ENCODE results near the gene FGD2.

FGD2 gene

GRCh38 chr6:37014667-37015066, 9.2 kb downstream of the FGD2 start:
- no peak overlapping the region for H2AFZ ChIP-seq (ENCODE audit: low read depth, low read length, severe bottlenecking)
- no peaks in the 10 kb centered on the region for H3K79me2 ChIP-seq (ENCODE audit: insufficient read depth, low read length)
- no peak overlapping the region for H3K9ac ChIP-seq (ENCODE audit: low read length)
- no peak overlapping the region for H3K4me2 ChIP-seq (ENCODE audit: low read depth, low read length, poor library complexity, severe bottlenecking)
- no peaks in the 10 kb centered on the region for H3K9me3 ChIP-seq (ENCODE audit: insufficient read depth, low read length)
- no peak for TF ChIP-seq EZH2phosphoT487 (conservative IDR thresholded peaks at IDR 0.05; ENCODE audit: low read length)
- TF ChIP-seq CTCF (IDR thresholded peaks at IDR 0.05; ENCODE audit: insufficient read depth, low read length, poor library complexity, severe bottlenecking): no peak
- no peaks in the 10 kb centered on the region for H3K27me3 ChIP-seq (ENCODE audit: low read length)
- H4K20me1 ChIP-seq (ENCODE audit: low read depth, low read length): no peaks in the 10 kb centered on the region
- H3F3A ChIP-seq (ENCODE audit: insufficient read depth): no peaks in the 10 kb centered on the region
- H3K9me2 ChIP-seq (replicated peaks; ENCODE audit: insufficient read depth, low read length): no peaks in the 10 kb centered on the region
- H3K36me3 ChIP-seq (ENCODE audit: low read length): no peaks in the 10 kb centered on the region
- no peak overlapping the region for H3K4me3 ChIP-seq (ENCODE audit: insufficient read depth, low read length, poor library complexity, severe bottlenecking)
- H3K27ac ChIP-seq (ENCODE audit: low read depth, low read length): no peak overlapping the region

- no peaks in the 10 kb centered on the region for H3K36me3 ChIP-seq (ENCODE audit: low read length)
Observed at GRCh38 chr6:37015532-37015931, 10.1 kb downstream of the FGD2 start.

GRCh38 chr6:37016995-37017394, 11.5 kb downstream of the FGD2 start:
- H3K27ac ChIP-seq (ENCODE audit: low read depth, low read length): no peak overlapping the region
- no peaks in the 10 kb centered on the region for H3K36me3 ChIP-seq (ENCODE audit: low read length)

More at GRCh38 chr6:37015532-37015931, 10.1 kb downstream of the FGD2 start:
- no peak overlapping the region for H2AFZ ChIP-seq (ENCODE audit: low read depth, low read length, severe bottlenecking)
- no peak overlapping the region for H3K9ac ChIP-seq (ENCODE audit: low read length)
- TF ChIP-seq EZH2phosphoT487 (conservative IDR thresholded peaks at IDR 0.05; ENCODE audit: low read length) (no peak), CTCF (IDR thresholded peaks at IDR 0.05; ENCODE audit: insufficient read depth, low read length, poor library complexity, severe bottlenecking) (no peak)
- H3K9me3 ChIP-seq (ENCODE audit: insufficient read depth, low read length): no peaks in the 10 kb centered on the region
- H3K9me2 ChIP-seq (replicated peaks; ENCODE audit: insufficient read depth, low read length): no peaks in the 10 kb centered on the region
- no peak overlapping the region for H3K4me3 ChIP-seq (ENCODE audit: insufficient read depth, low read length, poor library complexity, severe bottlenecking)
- H3K27ac ChIP-seq (ENCODE audit: low read depth, low read length): no peak overlapping the region
- H4K20me1 ChIP-seq (ENCODE audit: low read depth, low read length): no peaks in the 10 kb centered on the region
- H3K27me3 ChIP-seq (ENCODE audit: low read length): no peaks in the 10 kb centered on the region
- H3K4me2 ChIP-seq (ENCODE audit: low read depth, low read length, poor library complexity, severe bottlenecking): no peak overlapping the region
- no peaks in the 10 kb centered on the region for H3F3A ChIP-seq (ENCODE audit: insufficient read depth)
- H3K79me2 ChIP-seq (ENCODE audit: insufficient read depth, low read length): no peaks in the 10 kb centered on the region

More at GRCh38 chr6:37016995-37017394, 11.5 kb downstream of the FGD2 start:
- Histone ChIP-seq H4K20me1 (ENCODE audit: low read depth, low read length) (no peaks in the 10 kb centered on the region), H3K27me3 (ENCODE audit: low read length) (no peaks in the 10 kb centered on the region), H3F3A (ENCODE audit: insufficient read depth) (no peaks in the 10 kb centered on the region), H3K4me2 (ENCODE audit: low read depth, low read length, poor library complexity, severe bottlenecking) (no peak overlapping the region), H3K4me3 (ENCODE audit: insufficient read depth, low read length, poor library complexity, severe bottlenecking) (no peak overlapping the region), H2AFZ (ENCODE audit: low read depth, low read length, severe bottlenecking) (no peak overlapping the region), H3K9me2 (replicated peaks; ENCODE audit: insufficient read depth, low read length) (no peaks in the 10 kb centered on the region), H3K9me3 (ENCODE audit: insufficient read depth, low read length) (no peaks in the 10 kb centered on the region), H3K79me2 (ENCODE audit: insufficient read depth, low read length) (no peaks in the 10 kb centered on the region), H3K9ac (ENCODE audit: low read length) (no peak overlapping the region)
- TF ChIP-seq CTCF (IDR thresholded peaks at IDR 0.05; ENCODE audit: insufficient read depth, low read length, poor library complexity, severe bottlenecking): no peak
- no peak for TF ChIP-seq EZH2phosphoT487 (conservative IDR thresholded peaks at IDR 0.05; ENCODE audit: low read length)
